Ovary (tissue), 9 donors: ENCODE data around the gene IDE. TPM values are rescaled to one million over a fixed set of nuclear protein-coding genes. Genes with fewer than 3 reads are reported as not detected.

ENCODE experiments used
- DNase-seq, 5 donors: peaks; one replicate each; pipeline ENCODE4 v3.0.0-alpha.2; 2019 to 2020
- H3K27ac ChIP-seq, 2 donors: fragments of 200-600 bp; one replicate each; pipeline versions ENCODE4 v1.5.1 to v1.8.0; 2019 to 2022
- H3K27me3 ChIP-seq: fragments of 200-600 bp; one replicate; pipeline ENCODE4 v1.8.0; 2022
- H3K36me3 ChIP-seq: fragments of 200-600 bp; sonication (generic); one replicate; pipeline ENCODE4 v1.5.1; 2019
- H3K4me1 ChIP-seq: one replicate; pipeline ENCODE4 v1.8.1; 2013; ENCODE audit warnings: mild to moderate bottlenecking, moderate library complexity; ENCODE audit not compliant: insufficient read depth
- H3K4me3 ChIP-seq: fragments of 200-600 bp; sonication (generic); one replicate; pipeline ENCODE4 v1.5.1; 2017
- H3K9me3 ChIP-seq, 2 donors: fragments of 200-600 bp in 1 of 2; sonication (generic) in 1 of 2; one replicate each; pipeline versions ENCODE4 v1.5.1 to v1.8.1; 2013 to 2019; ENCODE audit warnings: mild to moderate bottlenecking in 1 of 2, moderate library complexity in 1 of 2
- EP300 ChIP-seq: sonication (generic); formaldehyde crosslinking; IDR thresholded peaks from one replicate; pipeline ENCODE4 v1.6.1; 2017; ENCODE audit warnings: antibody characterized with exemption
- POLR2A ChIP-seq: fragments of 450-650 bp; IDR thresholded peaks from one replicate; pipeline ENCODE4 v1.6.1; 2017; ENCODE audit warnings: antibody characterized with exemption, mild to moderate bottlenecking, moderate library complexity
- WGBS, 3 donors: extraction: QIAGEN DNeasy Blood & Tissue Kit in 1 of 3; methylation state at CpG; one replicate each; pipeline versions ENCODE4 v1.1.5 to v1.1.7; 2013 to 2017; 5-methylcytosine and 5-hydroxymethylcytosine counted together
- intact Hi-C, 4 donors: fragments of 100-400 bp; cut with DNase I; formaldehyde crosslinking; loops; one replicate each; pipeline versions ENCODE4 v1.11.0 to v1.15.1; 2022 to 2023
- polyA plus RNA-seq, 2 donors: library from polyadenylated mRNA; stranded (reverse); fragments of 200-250 nt in 1 of 2; fragments of 350-450 nt in 1 of 2; fragmentation: Illumina TruSeq in 1 of 2; extraction: RNeasy Lipid Tissue Mini Kit (QIAGEN cat#74804) in 1 of 2; gene quantifications; one replicate each; pipeline ENCODE4 v1.2.3, GENCODE V29; 2013 to 2014
- total RNA-seq, 7 donors: library from RNA; depleted of rRNA in 2 of 7; stranded (reverse); fragments of >200 nt in 2 of 7; fragmentation: NEBNext Ultra II Directional in 3 of 7; extraction: Animal tissue kit (Norgen Biotek cat#: 25700) in 3 of 7; gene quantifications; one replicate each; pipeline versions ENCODE4 v1.1.0 to v1.2.4, GENCODE V29; 2016 to 2023
- TF ChIP-seq, protein P1 (sequence below), 3 donors: fragments of 450-650 bp in 2 of 3; fragments of 200-600 bp in 1 of 3; IDR thresholded peaks; one replicate each; pipeline versions ENCODE4 v1.5.1 to v1.8.0; 2016 to 2022; ENCODE audit warnings: antibody characterized with exemption in 3 of 3, mild to moderate bottlenecking in 1 of 3
- donor health status: DM: no; HTN: no; CAD: no; lungs with moderate emphysema.
- donor health status: DM: no; HTN: no; CAD: no.
- donor health status: Bipolar disorder and iron deficiency.
- donor health status: DM: yes; HTN: yes; CAD: no.
- donor health status: DM: no; HTN: no; CAD: no.
- donor health status: DM: yes; HTN: yes; CAD: no.

IDE gene
- total and polyA plus RNA-seq, 9 donors: 5.8 to 34.1 (median 19.5) TPM

DNA sequence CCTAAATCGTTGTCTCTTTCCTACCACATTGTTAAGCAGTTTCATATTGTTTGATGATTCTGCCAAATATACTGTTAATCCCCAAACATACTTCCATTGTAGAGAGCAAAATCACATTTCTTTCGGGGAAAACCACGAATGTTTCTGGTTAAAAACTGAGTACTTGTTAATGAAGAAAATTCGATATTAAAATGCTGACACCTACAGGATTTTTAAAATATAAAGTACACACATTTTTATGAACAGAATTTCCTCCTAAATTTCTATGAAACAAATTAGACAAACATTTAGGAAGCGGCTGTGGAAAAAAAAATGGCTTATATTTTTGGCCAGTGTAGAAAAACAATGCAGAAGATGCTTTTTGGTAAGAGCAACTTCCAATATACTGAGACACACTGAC is 68.8 kb downstream of the IDE start:
- 66 to 74% (median 67%) methylated on average over 5 of the region's 5 CpGs for WGBS, 3 donors
- Histone ChIP-seq H3K4me1 (no peaks in the 10 kb centered on the region), H3K9me3 (no peaks in the 10 kb centered on the region), H3K36me3 (no peaks in the 10 kb centered on the region), H3K27me3 (no peaks in the 10 kb centered on the region), H3K4me3 (no peak overlapping the region), H3K27ac (no peak overlapping the region)
- no peak for DNase-seq
- TF ChIP-seq, protein P1, sequence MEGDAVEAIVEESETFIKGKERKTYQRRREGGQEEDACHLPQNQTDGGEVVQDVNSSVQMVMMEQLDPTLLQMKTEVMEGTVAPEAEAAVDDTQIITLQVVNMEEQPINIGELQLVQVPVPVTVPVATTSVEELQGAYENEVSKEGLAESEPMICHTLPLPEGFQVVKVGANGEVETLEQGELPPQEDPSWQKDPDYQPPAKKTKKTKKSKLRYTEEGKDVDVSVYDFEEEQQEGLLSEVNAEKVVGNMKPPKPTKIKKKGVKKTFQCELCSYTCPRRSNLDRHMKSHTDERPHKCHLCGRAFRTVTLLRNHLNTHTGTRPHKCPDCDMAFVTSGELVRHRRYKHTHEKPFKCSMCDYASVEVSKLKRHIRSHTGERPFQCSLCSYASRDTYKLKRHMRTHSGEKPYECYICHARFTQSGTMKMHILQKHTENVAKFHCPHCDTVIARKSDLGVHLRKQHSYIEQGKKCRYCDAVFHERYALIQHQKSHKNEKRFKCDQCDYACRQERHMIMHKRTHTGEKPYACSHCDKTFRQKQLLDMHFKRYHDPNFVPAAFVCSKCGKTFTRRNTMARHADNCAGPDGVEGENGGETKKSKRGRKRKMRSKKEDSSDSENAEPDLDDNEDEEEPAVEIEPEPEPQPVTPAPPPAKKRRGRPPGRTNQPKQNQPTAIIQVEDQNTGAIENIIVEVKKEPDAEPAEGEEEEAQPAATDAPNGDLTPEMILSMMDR (IDR thresholded peaks at IDR 0.05): no peak
- no peak for TF ChIP-seq EP300
- TF ChIP-seq POLR2A: no peak
- intact Hi-C loops: no loop called here

DNA sequence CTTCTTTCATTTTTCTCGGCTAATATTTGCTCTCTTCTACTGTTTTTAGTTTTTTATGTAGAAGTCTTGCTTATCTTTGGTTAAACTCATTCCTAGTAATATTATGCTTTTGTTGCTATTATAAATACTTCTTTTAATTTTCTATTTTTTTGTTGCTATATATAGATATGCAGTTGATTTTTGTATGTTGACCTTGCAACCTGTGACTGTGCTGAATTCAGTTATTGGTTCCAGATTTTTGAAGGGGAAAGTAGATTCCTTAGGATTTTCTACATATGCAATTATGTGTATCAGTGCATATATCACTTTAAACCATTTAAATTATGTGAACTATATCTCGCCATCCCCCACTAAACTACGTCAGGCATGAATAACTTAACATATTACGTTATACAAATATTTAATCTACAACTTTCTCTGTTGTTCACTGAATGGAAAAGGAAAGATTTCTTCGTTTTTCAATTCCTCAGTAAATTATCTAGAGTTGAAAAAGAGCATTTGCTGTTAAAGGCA is 71.5 kb downstream of the IDE start:
- H3K4me3 ChIP-seq: no peak overlapping the region
- intact Hi-C loops: no loop called here
- H3K4me1 ChIP-seq: no peaks in the 10 kb centered on the region
- no peaks in the 10 kb centered on the region for H3K36me3 ChIP-seq
- DNase-seq: no peak
- TF ChIP-seq EP300: no peak
- TF ChIP-seq, protein P1 (IDR thresholded peaks at IDR 0.05): no peak
- no peak for TF ChIP-seq POLR2A
- H3K27me3 ChIP-seq: no peaks in the 10 kb centered on the region
- 56 to 83% (median 70%) methylated on average over 5 of the region's 5 CpGs for WGBS, 3 donors
- no peak overlapping the region for H3K27ac ChIP-seq
- H3K9me3 ChIP-seq: no peaks in the 10 kb centered on the region

DNA sequence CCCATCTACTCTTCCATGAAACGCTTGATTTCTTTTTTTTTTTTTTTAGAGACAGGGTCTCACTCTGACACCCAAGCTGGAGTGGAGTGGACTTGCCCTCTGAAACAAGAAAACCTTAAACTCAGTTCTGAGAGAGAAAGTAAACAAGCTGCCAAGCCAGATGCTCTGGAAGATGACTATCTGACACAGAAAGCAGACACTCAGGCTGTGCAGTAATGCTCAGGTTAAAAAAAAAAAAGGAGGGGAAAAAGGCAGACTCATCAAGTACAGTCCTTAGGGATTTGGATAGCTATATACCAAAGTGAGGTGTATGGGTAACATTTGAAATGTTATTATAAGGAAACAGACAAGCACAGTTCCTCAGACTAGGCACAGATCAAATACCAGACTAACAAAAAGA is 80.5 kb downstream of the IDE start:
- WGBS, 3 donors: 79 to 91% (median 81%) methylated on average over 1 of the region's 1 CpG

DNA sequence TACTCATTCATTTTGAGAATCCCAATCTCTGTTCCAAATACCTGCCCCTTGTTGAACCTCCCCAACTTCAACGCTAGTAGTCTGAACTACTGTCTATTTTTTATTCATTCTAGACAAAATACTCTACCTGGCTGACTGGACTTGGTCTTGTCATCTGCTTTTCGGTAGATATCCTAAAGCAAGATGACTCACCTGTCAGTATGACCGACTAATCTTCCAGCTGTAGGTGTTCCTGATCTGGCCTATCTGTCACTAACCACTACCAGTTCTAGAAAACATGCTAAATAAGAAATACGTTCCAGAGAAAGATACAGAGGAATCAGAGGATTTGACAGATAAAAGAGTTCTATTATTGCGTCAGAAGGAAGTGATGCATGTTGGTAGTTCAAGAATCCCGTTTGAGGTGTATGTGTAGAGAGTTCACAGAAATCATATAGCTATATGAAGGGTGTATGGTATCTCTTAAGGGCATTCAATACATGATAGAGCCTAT is 81.1 kb downstream of the IDE start:
- TF ChIP-seq POLR2A: no peak
- TF ChIP-seq, protein P1 (IDR thresholded peaks at IDR 0.05): no peak
- TF ChIP-seq EP300: no peak
- H3K4me3 ChIP-seq: no peak overlapping the region
- WGBS, 3 donors: 90 to 97% (median 95%) methylated on average over 6 of the region's 6 CpGs
- no peaks in the 10 kb centered on the region for H3K9me3 ChIP-seq
- intact Hi-C loops: no loop called here
- H3K27ac ChIP-seq: no peak overlapping the region
- DNase-seq: no peak
- H3K27me3 ChIP-seq: no peaks in the 10 kb centered on the region
- H3K4me1 ChIP-seq: no peaks in the 10 kb centered on the region
- H3K36me3 ChIP-seq: no peaks in the 10 kb centered on the region

More for the DNA sequence above, 80.5 kb downstream of the IDE start:
- no peak for DNase-seq
- H3K4me1 ChIP-seq: no peaks in the 10 kb centered on the region
- H3K36me3 ChIP-seq: no peaks in the 10 kb centered on the region
- intact Hi-C loops: no loop called here
- no peak overlapping the region for H3K27ac ChIP-seq
- TF ChIP-seq EP300: no peak
- no peak for TF ChIP-seq POLR2A
- TF ChIP-seq, protein P1 (IDR thresholded peaks at IDR 0.05): no peak
- H3K4me3 ChIP-seq: no peak overlapping the region
- no peaks in the 10 kb centered on the region for H3K9me3 ChIP-seq
- no peaks in the 10 kb centered on the region for H3K27me3 ChIP-seq
